ENCODE results near the gene NIP7.
"Not testable (repeated sequence)": the region's sequence is repeated elsewhere in the genome, so short reads cannot be mapped to it uniquely, and the experiment has no call there.

Gene NIP7

GRCh38 chr16:69339289-69340094, at the start of gene NIP7, which contains the start of gene COG8:
Gene NIP7 (plus strand): TSS chr16:69339772. CDS start chr16:69339830, 58 bp downstream.
Gene COG8 (minus strand): TSS chr16:69339564. CDS start chr16:69339552, 12 bp downstream.
- peak; percentile 92 to 98 for DNase-seq

- DNase-seq = not testable (repeated sequence)
Observed at GRCh38 chr16:69291657-69292056, 47.9 kb upstream of the NIP7 start.

DNA sequence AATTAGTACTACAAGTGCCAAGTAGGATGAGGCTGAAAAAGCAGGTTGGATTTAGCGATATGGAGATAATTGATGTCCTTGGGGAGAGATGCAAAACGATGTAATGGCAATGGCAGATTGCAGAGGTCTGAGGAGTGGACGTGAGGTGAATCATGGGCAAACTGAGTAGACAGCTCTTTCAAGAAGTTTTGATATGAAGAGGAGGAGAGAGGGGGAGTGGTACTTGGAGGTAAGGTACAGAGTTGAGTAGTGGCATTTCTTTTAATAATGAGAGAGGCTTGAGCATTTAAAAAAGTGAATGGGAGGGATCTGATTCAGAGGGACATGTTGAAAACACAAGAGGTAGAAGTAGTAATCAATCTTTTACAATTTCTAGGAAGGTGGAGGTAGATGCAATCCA, 46.2 kb upstream of the NIP7 start:
- DNase-seq = no peak

- DNase-seq = no peak
Observed at GRCh38 chr16:69294051-69294450, 45.5 kb upstream of the NIP7 start.

GRCh38 chr16:69296771-69297170, 42.8 kb upstream of the NIP7 start:
- DNase-seq = not testable (repeated sequence)

DNA sequence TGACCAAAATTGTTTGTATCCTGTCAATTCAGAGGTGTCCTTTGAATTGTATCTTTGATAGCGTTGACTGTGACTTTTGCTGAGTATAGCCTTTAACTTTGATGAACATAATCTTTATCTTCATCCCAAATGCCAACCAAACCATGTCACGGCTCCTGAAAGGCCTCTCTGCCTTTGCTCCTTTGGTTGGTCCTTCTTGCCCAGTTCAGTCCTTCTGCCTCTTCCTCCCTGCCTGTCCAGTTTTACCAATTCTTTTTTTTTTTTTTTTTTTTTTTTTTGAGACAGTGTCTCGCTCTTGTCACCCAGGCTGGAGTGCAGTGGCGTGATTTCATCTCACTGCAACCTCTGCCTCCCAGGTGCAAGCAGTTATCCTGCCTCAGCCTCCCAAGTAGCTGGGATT, 41.3 kb upstream of the NIP7 start:
- no peak for DNase-seq

- no peak for DNase-seq
Observed at GRCh38 chr16:69301187-69301586, 38.4 kb upstream of the NIP7 start.

DNA sequence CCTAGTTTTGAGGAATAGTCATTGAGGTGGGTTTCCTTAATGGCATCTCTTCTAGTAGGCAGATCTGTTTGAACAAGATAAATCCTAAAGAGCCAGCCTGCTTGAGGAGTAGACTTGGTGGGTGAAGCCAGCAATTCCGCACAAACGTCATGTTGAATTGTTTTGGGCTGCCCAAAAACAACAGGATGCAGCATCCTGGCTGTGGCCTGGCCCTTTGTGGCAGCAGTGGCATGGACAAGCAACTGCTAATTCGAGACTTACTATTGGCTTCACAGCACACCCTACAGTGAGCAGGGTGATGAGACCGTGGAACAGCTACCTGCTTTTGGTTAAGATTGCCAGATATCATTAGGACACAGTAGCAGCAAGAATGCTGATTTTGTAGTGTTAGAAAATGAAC, 37.7 kb upstream of the NIP7 start:
- no peak for DNase-seq

GRCh38 chr16:69302301-69302700, 37.3 kb upstream of the NIP7 start:
- DNase-seq = no peak

GRCh38 chr16:69306031-69306430, 33.5 kb upstream of the NIP7 start:
- DNase-seq = no peak

DNA sequence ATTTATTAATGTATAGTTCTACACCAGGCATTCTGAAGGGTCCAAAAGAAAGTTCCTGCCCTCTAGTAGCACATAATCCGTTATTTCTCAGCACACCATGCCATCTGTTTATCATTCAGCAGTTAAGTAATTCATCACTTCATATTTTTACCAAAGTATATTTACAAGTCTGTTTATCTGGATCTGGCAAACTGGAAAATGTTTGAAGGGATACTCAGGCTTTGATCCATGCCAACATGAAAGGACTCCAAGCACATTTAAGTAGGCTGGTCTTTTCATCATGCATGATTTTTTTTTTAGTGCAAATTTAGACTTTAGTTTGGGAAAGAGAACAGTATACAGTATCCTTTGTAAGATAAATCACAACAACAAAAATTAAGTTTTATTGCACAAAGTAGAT, 32.5 kb upstream of the NIP7 start:
- DNase-seq = no peak

GRCh38 chr16:69307856-69308255, 31.7 kb upstream of the NIP7 start:
- no peak for DNase-seq

- DNase-seq = peak; percentile 26 to 34
Observed at GRCh38 chr16:69309316-69309715, 30.3 kb upstream of the NIP7 start.

GRCh38 chr16:69310653-69311532, 28.7 kb upstream of the NIP7 start, which contains the start of gene VPS4A:
Gene VPS4A (plus strand): TSS chr16:69311350. CDS start chr16:69311512, 162 bp downstream.
- DNase-seq = peak; percentile 98

- DNase-seq = no peak
Observed at GRCh38 chr16:69311533-69312387, 27.8 kb upstream of the NIP7 start.

GRCh38 chr16:69313469-69313868, 26.1 kb upstream of the NIP7 start:
- no peak for DNase-seq

GRCh38 chr16:69314534-69314933, 25.0 kb upstream of the NIP7 start:
- no peak for DNase-seq

GRCh38 chr16:69315486-69316311, 23.9 kb upstream of the NIP7 start:
- no peak for DNase-seq

DNA sequence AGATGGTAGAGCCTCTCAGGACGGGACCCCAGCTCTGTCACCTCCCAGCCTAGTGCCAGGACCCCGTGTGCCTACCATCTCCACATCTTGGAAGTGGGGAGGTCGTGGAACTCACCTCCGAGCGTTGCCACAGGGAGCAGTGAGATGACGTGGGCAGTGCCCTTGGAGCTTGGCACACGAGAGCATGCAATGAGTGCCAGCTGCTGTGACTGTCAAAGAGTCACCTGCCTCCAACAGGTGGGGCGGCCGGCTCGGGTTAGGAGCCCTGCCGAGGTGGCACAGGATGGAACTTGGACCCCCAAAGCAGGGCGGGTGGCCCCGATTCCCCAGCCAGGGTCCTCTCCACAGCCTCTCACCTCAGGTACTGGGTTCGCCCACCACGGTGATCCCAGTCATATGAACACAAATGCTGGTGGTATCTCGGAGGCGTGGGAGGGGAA, 23.0 kb upstream of the NIP7 start:
- DNase-seq = no peak

- DNase-seq = no peak
Observed at GRCh38 chr16:69318177-69318910, 21.2 kb upstream of the NIP7 start.

DNA sequence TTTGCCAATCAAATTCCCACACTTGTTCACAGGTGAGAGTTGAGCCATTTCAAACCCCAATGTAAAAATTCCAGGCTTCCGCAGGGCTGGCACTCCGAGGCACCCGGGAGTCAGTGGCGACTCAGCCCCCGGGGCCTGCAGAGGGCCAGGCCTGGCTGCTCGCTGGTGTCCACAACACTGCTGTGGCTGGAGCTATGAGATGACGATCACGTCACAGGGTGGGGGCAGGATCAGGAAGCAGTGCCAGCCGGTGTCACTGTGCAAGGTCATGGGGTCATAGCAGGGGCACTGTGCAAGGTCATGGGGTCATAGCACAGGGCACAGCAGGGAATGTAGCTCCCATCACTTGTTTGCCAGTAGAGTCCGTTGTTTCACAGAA, 20.7 kb upstream of the NIP7 start:
- DNase-seq = no peak
